GM21737 (cell line): ENCODE measurements around the gene SLC19A3.
A peak's percentile ranks its signal among the peaks of the same experiment; 100 is the strongest.
"Not testable (repeated sequence)": the region's sequence is repeated elsewhere in the genome, so short reads cannot be mapped to it uniquely, and the experiment has no call there.

Experiments
- ATAC-seq: cut with Tn5 transposase; IDR thresholded peaks from one replicate; pipeline ENCODE4 v1.9.1; 2021; ENCODE audit warnings: mild to moderate bottlenecking, moderate library complexity; ENCODE audit not compliant: unreplicated experiment

The SLC19A3 gene

DNA sequence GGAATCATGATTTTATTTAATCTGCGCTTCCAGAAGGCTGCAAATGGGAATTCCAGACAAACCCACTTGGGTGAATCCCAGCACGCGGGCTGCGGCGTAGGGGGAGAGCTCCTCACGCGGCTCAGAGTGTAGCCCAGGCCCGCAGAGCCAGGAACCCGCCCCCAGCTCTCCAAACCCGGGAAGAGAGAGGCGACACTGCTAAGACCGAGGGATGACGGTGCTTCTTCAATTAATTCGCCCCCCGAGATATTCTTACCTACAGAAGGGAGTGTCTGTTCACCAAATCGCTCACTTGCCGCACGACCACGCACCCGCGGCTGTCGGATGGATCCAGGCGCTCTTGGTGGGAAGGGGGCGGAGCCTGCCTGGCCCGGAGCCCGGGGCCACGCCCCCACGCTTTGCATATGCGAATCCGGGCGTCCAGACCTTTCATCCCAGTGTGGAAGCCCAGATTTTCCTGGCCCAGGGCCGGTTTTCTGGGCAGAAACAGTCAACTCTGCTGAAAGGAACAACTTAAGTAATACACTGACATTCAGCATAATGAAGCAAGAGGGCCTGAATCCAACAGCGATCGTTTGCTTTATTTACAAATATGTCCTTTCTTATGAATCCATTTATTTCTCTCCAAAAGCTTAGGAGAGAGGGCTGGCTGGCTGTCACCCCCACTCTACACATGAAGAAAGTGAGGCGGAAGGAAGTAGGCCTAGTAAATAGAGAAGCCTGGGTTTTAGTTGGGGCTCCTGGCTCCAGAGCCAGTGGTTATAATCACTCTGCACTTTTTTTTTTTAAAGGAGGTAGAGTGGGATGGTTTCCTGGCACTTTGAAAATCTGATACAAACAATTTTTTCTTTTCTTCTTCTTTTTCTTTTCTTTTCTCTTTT is at the start of gene SLC19A3:
SLC19A3 (minus strand) TSS at position 342 of the 881 bp plus-strand sequence. CDS start 15,710 bp downstream, outside the sequence.
- no peak for ATAC-seq

DNA sequence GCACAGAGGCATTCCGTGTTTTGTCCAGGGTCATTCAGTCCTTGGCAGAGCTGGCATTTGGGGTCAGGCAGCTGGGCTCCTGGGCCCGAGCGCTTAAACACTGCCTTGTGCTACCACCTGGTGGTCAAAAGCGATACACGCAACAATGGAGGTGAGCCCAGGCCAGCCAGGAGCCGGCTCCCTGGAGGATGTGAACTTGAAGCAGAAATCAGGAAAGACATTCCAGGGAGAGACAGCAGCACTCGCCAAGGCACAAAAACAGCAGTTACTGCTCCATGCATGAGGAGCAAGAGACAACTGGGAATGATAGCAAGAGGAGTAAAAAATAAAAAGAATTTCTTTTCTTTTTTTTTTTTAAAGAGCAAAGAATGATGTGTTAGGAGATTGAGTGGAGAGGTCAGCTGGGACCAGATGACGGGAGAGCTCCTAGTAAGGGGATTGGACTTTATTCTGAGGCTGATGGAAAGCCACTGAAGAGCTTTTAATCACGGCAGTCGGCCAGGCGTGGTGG is 48.6 kb upstream of the SLC19A3 start:
- peak; percentile 96 for ATAC-seq

DNA sequence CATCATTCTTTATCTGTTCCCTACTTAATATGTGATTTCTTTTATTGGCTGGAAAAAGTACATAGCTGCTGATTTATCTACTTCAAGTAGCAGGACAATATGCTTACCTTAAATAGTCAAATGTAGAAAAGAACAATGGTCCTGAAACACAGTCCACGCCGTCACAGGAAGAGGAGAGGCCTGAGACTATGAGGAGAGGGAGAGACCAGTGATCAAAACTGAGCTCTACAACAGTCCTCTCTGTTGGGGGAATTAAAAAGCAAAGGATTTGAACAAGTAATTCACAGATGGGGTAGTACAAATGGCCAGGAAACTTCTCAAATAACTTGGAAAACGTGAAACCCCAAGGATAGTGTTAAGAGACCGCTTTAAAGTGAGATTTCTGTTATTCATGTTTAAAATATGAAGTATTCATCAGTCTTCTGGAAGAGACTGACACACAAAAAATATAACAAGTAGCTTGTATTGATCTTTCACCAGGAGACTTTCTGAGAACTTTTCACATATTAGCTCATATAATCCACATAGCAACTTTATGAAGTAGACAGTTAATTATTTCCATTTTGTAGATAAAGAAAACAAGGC is 48.1 kb upstream of the SLC19A3 start:
- no peak for ATAC-seq

DNA sequence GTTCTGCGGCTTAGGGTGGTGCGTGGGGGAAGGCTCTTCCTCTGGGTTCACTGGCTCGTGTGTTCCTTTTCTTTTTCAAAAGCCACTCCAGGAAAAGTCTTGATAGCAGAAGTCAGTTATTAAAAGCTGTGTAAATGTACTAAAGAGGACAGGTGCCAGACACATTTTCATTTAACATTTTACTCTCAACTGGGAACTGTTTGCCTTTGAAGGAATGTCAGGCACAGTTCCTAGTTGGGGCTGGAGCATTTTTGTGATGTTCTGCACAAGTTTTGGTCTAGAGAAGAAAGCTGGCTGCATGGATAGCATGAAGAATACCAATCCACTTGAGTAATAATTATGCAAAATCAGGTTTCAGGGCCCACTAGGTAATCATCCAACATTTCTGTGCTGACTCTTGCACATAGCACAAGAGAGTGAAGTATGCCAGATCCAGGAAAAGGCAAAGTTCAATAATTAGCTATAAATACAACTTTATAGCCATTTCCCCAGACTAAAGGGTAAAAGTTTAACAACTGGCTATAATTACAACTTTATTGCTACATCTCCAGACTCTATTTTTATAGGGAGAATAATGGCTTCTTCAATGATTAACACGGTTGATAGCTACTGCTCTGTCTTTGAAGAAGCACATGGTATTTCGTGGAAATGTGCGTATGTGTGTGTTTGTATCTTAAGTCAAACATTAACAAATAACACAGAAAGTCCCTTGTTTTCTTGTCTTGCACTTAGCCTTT is 44.1 kb upstream of the SLC19A3 start:
- no peak for ATAC-seq

DNA sequence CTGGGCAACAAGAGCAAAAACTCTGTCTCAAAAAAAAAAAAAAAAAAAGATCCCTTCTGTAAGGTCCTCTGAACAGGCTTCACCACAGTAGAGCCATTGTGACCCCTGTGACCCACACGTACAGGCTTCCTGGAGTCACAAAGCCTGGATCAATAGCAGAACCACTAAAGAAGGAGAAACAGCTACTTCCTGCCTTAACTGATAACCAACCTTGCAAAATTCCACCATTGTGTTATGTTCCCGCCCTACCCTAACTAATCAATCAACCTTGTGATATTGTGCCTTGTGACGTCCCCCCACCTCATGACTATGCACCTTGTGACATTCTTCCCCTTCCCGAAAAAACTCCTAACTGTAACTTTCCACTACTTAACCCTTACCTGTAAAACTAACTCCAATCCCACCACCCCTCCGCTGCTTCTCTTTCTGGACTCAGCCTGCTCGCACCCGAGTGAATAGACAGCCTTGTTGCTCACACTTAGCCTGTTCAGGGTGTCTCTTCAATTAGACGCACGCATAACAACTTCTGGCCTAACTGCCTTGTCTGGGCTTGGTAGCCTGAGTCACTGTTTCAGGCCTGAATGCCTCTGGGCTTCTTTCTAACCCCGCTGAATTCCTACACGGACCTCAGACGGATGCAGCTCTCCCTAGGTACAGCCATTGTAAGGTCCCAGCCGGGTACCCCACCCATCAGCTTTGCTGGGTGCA is 41.7 kb upstream of the SLC19A3 start:
- ATAC-seq, result no peak

DNA sequence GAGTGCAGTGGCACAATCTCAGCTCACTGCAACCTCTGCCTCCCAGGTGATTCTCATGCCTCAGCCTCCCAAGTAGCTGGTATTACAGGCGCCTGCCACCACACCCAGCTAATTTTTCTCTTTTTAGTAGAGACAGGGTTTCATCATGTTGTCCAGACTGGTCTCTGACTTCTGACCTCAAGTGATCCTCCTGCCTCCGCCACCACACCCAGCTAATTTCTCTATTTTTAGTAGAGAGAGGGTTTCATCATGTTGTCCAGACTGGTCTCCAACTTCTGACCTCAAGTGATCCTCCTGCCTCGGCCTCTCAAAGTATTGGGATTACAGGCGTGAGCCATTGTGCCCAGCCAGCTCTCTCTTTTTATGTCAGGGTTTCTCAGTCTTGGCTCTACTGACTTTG is 38.4 kb upstream of the SLC19A3 start:
- not testable (repeated sequence) for ATAC-seq

DNA sequence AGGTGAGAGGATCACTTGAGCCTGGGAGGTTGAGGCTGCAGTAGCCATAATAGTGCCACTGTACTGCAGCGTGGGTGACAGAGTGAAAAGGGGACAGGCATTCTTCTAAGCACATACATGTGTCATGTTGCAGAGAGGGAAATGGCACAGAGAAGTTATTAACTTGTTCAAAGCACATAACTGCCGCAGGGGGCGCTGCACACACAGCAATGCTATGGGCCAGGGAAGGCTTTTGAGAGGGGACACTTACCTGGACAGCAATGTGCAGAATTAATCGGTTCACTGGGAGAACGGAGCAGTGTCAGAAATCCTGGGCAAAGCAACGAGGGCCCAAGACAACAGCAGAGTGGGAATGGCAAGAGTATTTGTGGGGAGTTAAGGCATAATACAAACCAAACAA is 30.3 kb upstream of the SLC19A3 start:
- ATAC-seq, result no peak

DNA sequence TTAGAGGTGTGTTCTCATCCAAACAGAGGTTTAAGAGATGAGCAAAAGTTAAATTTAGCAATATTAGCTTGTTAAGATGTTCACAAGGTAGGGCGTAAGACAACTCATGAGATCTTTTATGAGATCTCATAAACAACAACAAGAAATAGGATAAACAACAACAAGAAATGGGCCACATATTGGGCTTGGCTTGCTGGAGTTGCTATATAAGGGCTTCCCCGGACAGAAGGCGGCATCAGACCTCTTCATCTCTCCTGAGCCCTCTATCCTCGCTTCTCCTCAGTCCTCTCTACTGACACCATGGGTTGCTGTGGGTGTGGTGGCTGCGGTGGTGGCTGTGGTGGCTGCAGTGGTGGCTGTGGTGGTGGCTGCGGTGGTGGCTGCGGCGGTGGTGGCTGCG is 27.8 kb upstream of the SLC19A3 start, which contains the start of gene SCYGR8:
SCYGR8 (plus strand) TSS at position 301 of the 400 bp plus-strand sequence; CDS start at position 301, 0 bp downstream.
- ATAC-seq, result no peak

DNA sequence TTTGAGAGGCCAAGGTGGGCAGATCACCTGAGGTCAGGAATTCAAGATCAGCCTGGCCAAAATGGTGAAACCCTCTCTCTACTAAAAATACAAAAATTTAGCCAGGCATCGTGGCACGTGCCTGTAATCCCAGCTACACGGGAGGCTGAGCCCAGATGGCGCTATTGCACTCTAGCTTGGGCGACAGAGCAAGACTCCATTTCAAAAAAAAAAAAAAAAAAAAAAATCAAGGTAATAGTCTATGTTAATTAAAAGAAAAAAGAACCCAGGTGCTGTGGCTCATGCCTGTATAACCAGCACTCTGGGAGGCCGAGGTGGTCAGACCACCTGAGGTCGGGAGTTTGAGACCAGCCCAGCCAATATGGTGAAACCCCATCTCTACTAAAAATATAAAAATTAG is 22.9 kb upstream of the SLC19A3 start:
- not testable (repeated sequence) for ATAC-seq

DNA sequence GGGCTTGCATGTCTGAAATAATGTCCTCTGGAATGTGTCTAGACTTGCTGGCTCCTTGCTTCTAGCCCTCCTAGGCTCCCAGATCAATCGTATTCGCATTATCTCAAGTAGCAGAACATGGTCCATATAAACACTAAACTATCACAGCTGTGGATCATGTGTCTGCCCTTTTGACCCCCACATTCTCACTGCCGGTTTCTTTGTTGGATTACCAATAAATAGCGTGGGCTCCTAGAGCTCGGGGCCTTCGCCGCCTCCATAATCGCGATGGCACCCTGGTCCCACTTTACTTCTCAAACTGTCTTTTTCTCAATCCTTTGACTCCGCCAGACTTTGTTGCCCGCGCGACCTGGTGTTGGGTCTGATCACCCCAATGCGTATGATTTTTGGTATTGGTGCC is 21.5 kb upstream of the SLC19A3 start:
- no peak for ATAC-seq

DNA sequence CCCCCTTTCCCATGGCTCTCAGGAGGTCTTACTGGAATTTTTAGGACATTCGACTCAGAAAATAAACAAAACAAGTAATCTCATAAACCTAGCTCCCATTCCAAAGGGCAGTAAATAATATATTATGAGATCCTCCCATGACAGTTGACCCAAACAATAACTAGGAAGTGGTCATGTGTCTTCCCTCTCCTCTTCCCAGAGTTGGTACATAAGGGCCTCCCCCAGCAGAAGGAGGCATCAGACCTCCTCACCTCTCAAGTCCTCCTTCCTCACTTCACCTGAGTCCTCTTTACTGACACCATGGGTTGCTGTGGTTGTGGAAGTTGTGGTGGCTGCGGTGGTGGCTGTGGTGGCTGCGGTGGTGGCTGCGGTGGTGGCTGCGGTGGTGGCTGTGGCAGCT is 10.2 kb upstream of the SLC19A3 start, which contains the start of gene SCYGR7:
SCYGR7 (plus strand) TSS at position 301 of the 400 bp plus-strand sequence; CDS start at position 301, 0 bp downstream.
- no peak for ATAC-seq

DNA sequence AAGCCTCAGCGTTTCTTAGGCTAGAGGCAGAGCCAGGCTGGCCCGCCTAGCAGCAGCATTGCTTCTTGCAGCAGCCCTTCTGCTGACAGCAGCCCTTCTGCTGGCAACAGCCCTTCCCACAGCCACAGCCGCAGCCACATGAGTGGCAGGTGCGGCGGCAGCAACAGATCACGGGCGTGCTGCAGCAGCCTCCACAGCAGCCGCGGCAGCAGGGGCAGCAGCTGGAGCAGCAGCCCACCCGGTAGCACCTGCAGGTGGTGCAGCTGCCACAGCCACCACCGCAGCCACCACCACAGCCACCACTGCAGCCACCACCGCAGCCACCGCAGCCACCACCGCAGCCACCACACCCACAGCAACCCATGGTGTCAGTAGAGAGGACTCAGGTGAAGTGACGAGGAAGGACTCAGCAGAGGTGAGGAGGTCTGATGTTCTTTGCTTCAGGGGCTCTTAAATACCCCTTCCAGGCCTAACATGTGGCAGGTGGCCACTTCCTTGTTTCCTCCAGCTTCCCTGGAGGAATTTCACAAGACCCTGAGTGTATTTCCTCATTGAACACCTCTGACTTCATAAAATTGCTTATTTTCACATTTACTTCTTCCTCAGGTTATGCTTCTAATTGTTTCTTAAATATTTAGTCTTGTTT is 6.7 kb upstream of the SLC19A3 start, which contains the start of gene SCYGR6:
SCYGR6 (minus strand) TSS at position 364 of the 646 bp plus-strand sequence; CDS start at position 364, 0 bp downstream.
- no peak for ATAC-seq

DNA sequence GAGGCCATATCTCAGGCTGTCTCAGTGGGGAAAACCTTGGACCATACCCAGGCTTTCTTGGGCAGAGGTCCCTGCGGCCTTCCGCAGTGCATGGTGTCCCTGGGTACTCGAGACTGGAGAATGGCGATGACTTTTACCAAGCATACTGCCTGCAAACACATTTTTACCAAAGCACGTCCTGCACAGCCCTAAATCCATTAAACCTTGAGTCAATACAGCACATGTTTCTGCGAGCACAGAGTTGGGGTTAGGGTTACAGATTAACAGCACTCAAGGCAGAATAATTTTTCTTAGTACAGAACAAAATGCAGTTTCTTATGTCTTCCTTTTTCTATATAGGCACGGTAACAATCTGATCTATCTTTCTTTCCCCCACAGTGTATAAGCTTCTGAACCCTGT is 5.0 kb upstream of the SLC19A3 start:
- not testable (repeated sequence) for ATAC-seq

DNA sequence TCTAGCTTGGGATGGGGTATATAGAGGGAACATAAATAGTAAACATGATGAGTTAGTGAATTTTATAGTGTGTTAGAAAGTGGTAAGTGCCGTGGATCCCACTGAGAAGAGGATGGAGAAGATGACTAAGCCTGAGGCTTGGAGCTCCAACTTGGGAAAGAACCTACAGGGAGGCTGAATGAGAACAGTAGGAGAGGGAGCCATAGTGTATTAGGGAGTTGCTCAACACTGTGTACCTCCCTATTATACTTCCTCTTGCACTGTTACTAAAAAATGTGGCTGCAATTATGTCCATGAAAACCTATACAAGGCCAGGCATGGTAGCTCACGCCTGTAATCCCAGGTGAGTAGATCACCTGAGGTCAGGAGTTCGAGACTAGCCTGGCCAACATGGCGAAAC is 2.9 kb upstream of the SLC19A3 start:
- no peak for ATAC-seq

DNA sequence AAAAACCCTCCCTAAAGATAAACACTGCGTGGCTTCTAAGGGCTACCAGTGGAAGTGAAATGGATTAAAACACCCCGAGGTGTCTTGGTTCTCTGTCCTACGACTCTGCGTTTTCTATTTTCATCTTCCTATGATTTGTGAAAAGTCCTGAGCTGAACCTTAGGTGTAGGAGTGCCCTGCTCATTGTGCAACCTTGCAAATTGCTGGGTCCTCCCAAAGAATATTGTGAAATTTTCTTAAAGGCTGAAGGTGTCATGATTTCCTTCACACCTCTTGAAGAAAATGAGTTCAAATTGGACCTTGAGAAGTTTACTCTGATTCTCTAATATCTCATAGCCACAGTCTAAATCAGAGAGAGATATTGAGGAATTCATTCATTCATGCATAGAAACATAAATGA is 1.8 kb upstream of the SLC19A3 start:
- no peak for ATAC-seq

DNA sequence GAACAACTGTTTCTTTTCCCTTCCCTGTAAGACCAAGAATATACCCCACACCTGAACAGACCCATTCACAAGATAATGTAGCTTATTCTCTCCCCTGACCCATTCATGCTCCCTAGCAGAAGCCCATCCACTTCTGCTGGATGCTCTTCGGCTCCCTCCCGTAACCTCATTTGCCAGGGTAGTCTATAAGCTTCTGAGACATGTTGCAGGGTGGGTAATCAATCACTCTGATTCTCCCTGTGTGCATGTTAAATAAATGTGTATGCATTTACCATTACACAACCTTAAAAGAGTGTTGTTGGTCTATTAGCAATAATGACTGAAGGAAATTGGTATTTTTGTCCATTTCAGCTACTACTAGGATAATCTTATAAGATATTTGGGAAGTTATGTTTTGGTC is 1.3 kb downstream of the SLC19A3 start:
- ATAC-seq, result no peak

DNA sequence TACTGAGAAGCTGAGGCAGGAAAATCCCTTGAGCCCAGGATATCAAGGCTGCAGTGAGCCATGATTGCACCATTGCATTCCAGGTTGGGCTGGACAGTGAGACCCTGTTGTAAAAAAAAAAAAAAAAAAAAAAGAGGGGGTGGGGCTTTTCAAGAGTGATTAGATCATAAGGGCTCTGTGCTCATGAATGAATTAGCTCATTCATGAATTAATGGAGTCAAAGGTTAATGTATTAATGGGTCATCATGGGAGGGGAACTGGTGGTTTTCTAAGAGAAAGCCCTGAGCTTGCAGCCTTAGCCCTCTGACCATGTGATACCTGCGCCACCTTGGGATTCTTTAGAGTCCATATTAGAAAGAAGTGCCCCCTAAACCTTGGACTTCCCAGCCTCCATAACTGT is 4.5 kb downstream of the SLC19A3 start:
- no peak for ATAC-seq

DNA sequence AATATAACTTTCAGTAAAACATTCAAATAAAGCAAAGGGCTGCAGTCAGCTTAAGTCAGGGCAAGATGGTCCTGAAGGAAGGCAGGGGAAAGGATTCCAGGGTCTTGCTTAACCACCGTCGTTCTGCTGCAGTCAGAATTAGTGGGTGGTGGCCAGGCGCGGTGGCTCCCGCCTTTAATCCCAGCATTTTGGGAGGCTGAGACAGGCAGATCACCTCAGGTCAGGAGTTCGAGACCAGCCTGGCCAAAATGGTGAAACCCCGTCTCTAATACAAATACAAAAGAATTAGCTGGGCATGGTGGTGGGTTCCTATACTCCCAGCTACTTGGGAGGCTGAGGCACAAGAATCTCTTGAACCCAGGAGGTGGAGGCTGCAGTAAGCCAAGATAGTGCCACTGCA is 6.8 kb downstream of the SLC19A3 start:
- ATAC-seq, result no peak

DNA sequence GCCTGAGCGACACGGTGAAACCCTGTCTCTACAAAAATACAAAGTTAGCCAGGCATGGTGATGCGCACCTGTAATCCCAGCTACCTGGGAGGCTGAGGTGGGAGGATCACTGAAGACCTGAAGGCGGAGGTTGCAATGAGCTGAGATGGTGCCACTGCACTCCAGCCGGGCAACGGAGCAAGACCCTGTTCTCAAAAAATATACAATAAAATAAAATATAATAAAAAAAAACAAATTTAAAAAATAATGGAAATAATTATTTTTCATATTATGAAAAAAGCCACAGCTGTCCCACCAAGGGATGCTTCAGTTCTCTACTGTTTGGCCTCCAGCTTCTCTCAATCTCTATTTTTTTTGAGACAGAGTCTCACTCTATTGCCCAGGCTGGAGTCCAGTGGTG is 10.4 kb downstream of the SLC19A3 start:
- no peak for ATAC-seq

DNA sequence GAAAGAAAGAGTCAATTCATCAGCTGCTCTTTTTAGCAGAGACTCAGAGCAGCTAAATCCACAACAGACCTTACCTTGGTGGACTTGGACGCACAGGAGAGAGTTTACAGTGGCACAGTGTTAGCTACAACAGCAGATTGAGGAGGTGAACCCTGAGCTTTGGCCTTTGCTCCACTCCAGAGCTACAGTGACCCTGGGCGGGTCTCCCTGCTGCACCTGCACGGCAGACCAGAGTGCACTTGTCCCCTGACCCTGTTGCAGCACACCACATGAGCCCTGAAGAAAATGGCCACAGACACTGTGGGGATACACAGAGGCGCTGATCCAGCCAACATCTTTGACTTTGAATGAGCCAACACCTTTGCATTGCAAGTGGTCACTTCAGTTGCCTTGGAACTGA is 11.0 kb downstream of the SLC19A3 start:
- ATAC-seq, result no peak
